SK-N-SH (cell line): Measurements from ENCODE around the gene MBTPS1. TPM values are rescaled to one million over a fixed set of nuclear protein-coding genes. Genes with fewer than 3 reads are reported as not detected.

ENCODE experiments used
- CTCF ChIA-PET: fragments of 300-600, 350-600 bp; formaldehyde crosslinking; extraction: SDS; loops from one replicate; lab custom pipeline; 2021; lab: Yijun Ruan, JAX
- POLR2A ChIA-PET: fragments of 350-600 bp; sonication (Branson Sonifier 250); formaldehyde crosslinking; extraction: SDS; loops from one replicate; lab custom pipeline; 2020; ENCODE audit warnings: antibody characterized with exemption, inconsistent platforms; lab: Yijun Ruan, JAX
- DNase-seq: peaks from one replicate; pipeline ENCODE4 v3.0.0; 2012
- H2AFZ ChIP-seq: fragments of 200-600 bp; sonication (generic); 2 replicates; pipeline ENCODE4 v1.8.1; 2016; ENCODE audit warnings: antibody characterized with exemption, mild to moderate bottlenecking, low read depth
- H3F3A ChIP-seq: fragments of 200-600 bp; sonication (generic); replicated peaks from 2 replicates; pipeline ENCODE3; 2016; ENCODE audit warnings: antibody characterized with exemption, mild to moderate bottlenecking; ENCODE audit not compliant: insufficient read depth
- H3K27ac ChIP-seq, 2 experiments: fragments of 200-500 bp in 1 of 2; fragments of 200-600 bp in 1 of 2; sonication (Bioruptor generic) in 1 of 2; sonication (generic), shearing (Covaris generic) in 1 of 2; 2 replicates each; pipeline versions ENCODE4 v1.5.1 to v1.6.1; 2014 to 2016; ENCODE audit warnings: low read depth in 2 of 2, inconsistent platforms in 1 of 2, low read length in 1 of 2, mild to moderate bottlenecking in 1 of 2, mixed read lengths in 1 of 2
- H3K27me3 ChIP-seq: fragments of 200-600 bp; sonication (generic), shearing (Covaris generic); 2 replicates; pipeline ENCODE4 v1.6.1; 2016; ENCODE audit warnings: mixed run types; ENCODE audit not compliant: insufficient read depth
- H3K36me3 ChIP-seq, 2 experiments: fragments of 200-500 bp in 1 of 2; fragments of 200-600 bp in 1 of 2; sonication (Bioruptor generic) in 1 of 2; sonication (generic) in 1 of 2; replicated peaks in 1 of 2; 2 replicates each; pipeline versions ENCODE3 to v1.5.1; 2014 to 2016; ENCODE audit warnings: low read length in 1 of 2, mild to moderate bottlenecking in 1 of 2; ENCODE audit not compliant: insufficient read depth in 2 of 2, control insufficient read depth in 1 of 2
- H3K4me1 ChIP-seq, 2 experiments: fragments of 200-500 bp in 1 of 2; fragments of 200-600 bp in 1 of 2; sonication (Bioruptor generic) in 1 of 2; sonication (generic), shearing (Covaris generic) in 1 of 2; 2 replicates each; pipeline versions ENCODE4 v1.5.1 to v1.6.1; 2014 to 2016; ENCODE audit warnings: low read depth in 1 of 2, low read length in 1 of 2, mixed run types in 1 of 2; ENCODE audit not compliant: insufficient read depth in 2 of 2, control insufficient read depth in 1 of 2
- H3K4me2 ChIP-seq: fragments of 200-600 bp; sonication (generic), shearing (Covaris generic); 2 replicates; pipeline ENCODE4 v1.6.1; 2017; ENCODE audit warnings: mixed run types
- H3K4me3 ChIP-seq, 2 experiments: fragments of 200-500 bp in 1 of 2; fragments of 200-600 bp in 1 of 2; sonication (Bioruptor generic) in 1 of 2; sonication (generic), shearing (Covaris generic) in 1 of 2; 2 replicates each; pipeline versions ENCODE4 v1.5.1 to v1.8.1; 2014 to 2016; ENCODE audit warnings: low read depth in 2 of 2, inconsistent platforms in 1 of 2, low read length in 1 of 2, mild to moderate bottlenecking in 1 of 2, mixed read lengths in 1 of 2, moderate library complexity in 1 of 2
- H3K79me2 ChIP-seq: fragments of 200-600 bp; sonication (generic); 2 replicates; pipeline ENCODE4 v1.8.1; 2017; ENCODE audit warnings: mild to moderate bottlenecking; ENCODE audit not compliant: insufficient read depth
- H3K9ac ChIP-seq: fragments of 200-600 bp; sonication (generic); 2 replicates; pipeline ENCODE4 v1.6.1; 2017; ENCODE audit warnings: mixed run types
- H3K9me2 ChIP-seq: fragments of 200-600 bp; sonication (generic); 2 replicates; pipeline ENCODE4 v1.6.1; 2017; ENCODE audit warnings: mixed run types
- H3K9me3 ChIP-seq: fragments of 200-600 bp; sonication (generic); 2 replicates; pipeline ENCODE4 v1.6.1; 2017; ENCODE audit warnings: mixed run types, mild to moderate bottlenecking, moderate library complexity
- H4K20me1 ChIP-seq: fragments of 200-600 bp; sonication (generic); 2 replicates; pipeline ENCODE4 v1.6.1; 2017; ENCODE audit warnings: mild to moderate bottlenecking, mixed run types; ENCODE audit not compliant: insufficient read depth
- CHD2 ChIP-seq: fragments of 150-350 bp; IDR thresholded peaks from 2 replicates; pipeline ENCODE4 v1.6.1; 2018; ENCODE audit warnings: low read length; ENCODE audit not compliant: partially characterized antibody
- FOSL2 ChIP-seq: IDR thresholded peaks from 2 replicates; pipeline ENCODE4 v1.4.0; 2012; ENCODE audit warnings: low read depth, mild to moderate bottlenecking, moderate library complexity, borderline replicate concordance
- FOXJ3 ChIP-seq: sonication (generic); formaldehyde crosslinking; IDR thresholded peaks from 2 replicates; pipeline ENCODE4 v1.5.1; 2020; ENCODE audit warnings: mild to moderate bottlenecking, missing genetic modification reagents
- FOXM1 ChIP-seq: IDR thresholded peaks from 2 replicates; pipeline ENCODE4 v1.4.0; 2012; ENCODE audit warnings: low read depth, mild to moderate bottlenecking
- GABPA ChIP-seq: IDR thresholded peaks from 2 replicates; pipeline ENCODE4 v1.4.0; 2012; ENCODE audit warnings: low read depth, mild to moderate bottlenecking
- GATA2 ChIP-seq: sonication (generic); formaldehyde crosslinking; IDR thresholded peaks from 2 replicates; pipeline ENCODE4 v1.5.0; 2020; ENCODE audit warnings: mild to moderate bottlenecking, missing genetic modification reagents
- JUND ChIP-seq: IDR thresholded peaks from 2 replicates; pipeline ENCODE4 v1.4.0; 2012
- MAX ChIP-seq: IDR thresholded peaks from 2 replicates; pipeline ENCODE4 v1.4.0; 2012; ENCODE audit warnings: low read depth
- MEF2A ChIP-seq: IDR thresholded peaks from 2 replicates; pipeline ENCODE4 v1.4.0; 2012; ENCODE audit warnings: low read depth, borderline replicate concordance
- PBX3 ChIP-seq: IDR thresholded peaks from 2 replicates; pipeline ENCODE4; 2012
- RAD21 ChIP-seq: IDR thresholded peaks from 2 replicates; pipeline ENCODE4 v1.6.1; 2012; ENCODE audit warnings: mild to moderate bottlenecking, low read length
- RCOR1 ChIP-seq: fragments of 150-350 bp; IDR thresholded peaks from 2 replicates; pipeline ENCODE4 v1.6.1; 2017; ENCODE audit warnings: antibody characterized with exemption, low read length
- RXRA ChIP-seq: IDR thresholded peaks from 2 replicates; pipeline ENCODE4 v1.4.0; 2012; ENCODE audit warnings: low read depth, mild to moderate bottlenecking, borderline replicate concordance
- SMC3 ChIP-seq: IDR thresholded peaks from 2 replicates; pipeline ENCODE4 v1.6.1; 2012; ENCODE audit warnings: low read depth, low read length, improper control_type of control experiment
- TEAD4 ChIP-seq: IDR thresholded peaks from 2 replicates; pipeline ENCODE4 v1.4.0; 2012; ENCODE audit warnings: mild to moderate bottlenecking, borderline replicate concordance; ENCODE audit not compliant: insufficient read depth
- USF2 ChIP-seq: fragments of 150-350 bp; IDR thresholded peaks from 2 replicates; pipeline ENCODE4 v1.6.1; 2017; ENCODE audit warnings: antibody characterized with exemption, low read length, low read depth, borderline replicate concordance
- WGBS: methylation state at CpG from one replicate; pipeline ENCODE4 v1.1.6; 2017; ENCODE audit warnings: low lambda C conversion rate; 5-methylcytosine and 5-hydroxymethylcytosine counted together
- polyA plus RNA-seq, 3 experiments: library from polyadenylated mRNA; depleted of rRNA; stranded (reverse); fragments of >200 nt; gene quantifications; 2 replicates each; pipeline ENCODE4 v1.2.3, GENCODE V29; 2012
- TF ChIP-seq, protein P1 (sequence below): fragments of 200-600 bp; sonication (generic); IDR thresholded peaks from 2 replicates; pipeline ENCODE4 v1.6.1; 2017; ENCODE audit warnings: antibody characterized with exemption, mild to moderate bottlenecking, moderate library complexity

The MBTPS1 gene
- polyA plus RNA-seq, 1 of the 3 experiments (the other 2 are of a cell fraction) = 84.9 TPM

DNA sequence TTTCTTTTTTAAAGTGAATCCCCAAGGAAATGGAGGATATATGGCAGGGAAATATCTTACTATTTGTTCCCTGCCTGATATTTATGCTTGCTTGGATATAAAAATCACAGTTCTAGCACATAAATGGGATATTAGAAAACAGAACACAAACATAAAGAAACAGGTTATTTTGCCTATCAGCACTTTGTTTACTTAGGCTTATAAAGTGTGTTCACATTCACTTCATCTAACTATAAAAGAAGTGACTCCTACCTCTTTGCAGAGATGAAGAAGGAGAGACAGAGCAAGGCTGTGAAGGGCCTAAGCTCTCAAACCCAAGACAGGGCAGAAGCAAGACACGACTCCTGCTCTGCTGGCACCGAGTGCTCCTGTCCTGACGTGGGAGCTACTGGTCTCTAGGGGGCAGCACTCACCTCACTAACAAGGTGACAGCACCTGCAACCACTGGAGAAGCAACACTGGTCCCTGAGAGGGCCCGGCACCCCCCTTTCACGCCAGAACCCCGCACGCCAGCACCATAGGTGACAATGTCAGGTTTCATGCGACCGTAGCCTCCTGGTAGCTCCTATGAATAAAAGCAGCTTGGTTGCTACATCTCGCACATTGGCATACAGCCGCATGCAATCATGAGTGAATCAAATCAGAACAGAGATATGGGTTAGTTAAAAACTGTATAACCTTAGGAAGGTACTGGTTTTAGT lies 32.0 kb downstream of the MBTPS1 start:
- 57% methylated on average over 10 of the region's 11 CpGs for WGBS
- no peaks in the 10 kb centered on the region for H3F3A ChIP-seq
- peak overlapping the region in 1 of 2 experiments; percentile 16; a peak in 1 of 4 replicates for H3K4me3 ChIP-seq
- no peaks in the 10 kb centered on the region for H3K9me3 ChIP-seq
- H3K4me1 ChIP-seq = no peaks in the 10 kb centered on the region
- CTCF ChIA-PET = interaction anchor here (0.6 to 14.3 kb wide), 36 partner anchors 8 to 410 kb away, joined by 3 to 163 read pairs (median 4); partner anchors contain the start of genes MBTPS1, TAF1C and WFDC1
- no peak overlapping the region for H3K27ac ChIP-seq
- H3K4me2 ChIP-seq = no peak overlapping the region
- H2AFZ ChIP-seq = no peak overlapping the region
- H3K9ac ChIP-seq = no peak overlapping the region
- TF ChIP-seq RXRA (no peak), RCOR1 (no peak), RAD21 (peak; percentile 72), JUND (no peak), SMC3 (peak; percentile 71), GATA2 (no peak), USF2 (no peak)
- TF ChIP-seq, protein P1, sequence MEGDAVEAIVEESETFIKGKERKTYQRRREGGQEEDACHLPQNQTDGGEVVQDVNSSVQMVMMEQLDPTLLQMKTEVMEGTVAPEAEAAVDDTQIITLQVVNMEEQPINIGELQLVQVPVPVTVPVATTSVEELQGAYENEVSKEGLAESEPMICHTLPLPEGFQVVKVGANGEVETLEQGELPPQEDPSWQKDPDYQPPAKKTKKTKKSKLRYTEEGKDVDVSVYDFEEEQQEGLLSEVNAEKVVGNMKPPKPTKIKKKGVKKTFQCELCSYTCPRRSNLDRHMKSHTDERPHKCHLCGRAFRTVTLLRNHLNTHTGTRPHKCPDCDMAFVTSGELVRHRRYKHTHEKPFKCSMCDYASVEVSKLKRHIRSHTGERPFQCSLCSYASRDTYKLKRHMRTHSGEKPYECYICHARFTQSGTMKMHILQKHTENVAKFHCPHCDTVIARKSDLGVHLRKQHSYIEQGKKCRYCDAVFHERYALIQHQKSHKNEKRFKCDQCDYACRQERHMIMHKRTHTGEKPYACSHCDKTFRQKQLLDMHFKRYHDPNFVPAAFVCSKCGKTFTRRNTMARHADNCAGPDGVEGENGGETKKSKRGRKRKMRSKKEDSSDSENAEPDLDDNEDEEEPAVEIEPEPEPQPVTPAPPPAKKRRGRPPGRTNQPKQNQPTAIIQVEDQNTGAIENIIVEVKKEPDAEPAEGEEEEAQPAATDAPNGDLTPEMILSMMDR = peak; percentile 82
- TF ChIP-seq, all 33 proteins: peak for 3
- peaks cover 52 to 83% of the 10 kb centered on the region in 2 experiments for H3K36me3 ChIP-seq
- no peaks in the 10 kb centered on the region for H3K9me2 ChIP-seq
- no peaks in the 10 kb centered on the region for H4K20me1 ChIP-seq
- H3K27me3 ChIP-seq = no peaks in the 10 kb centered on the region
- H3K79me2 ChIP-seq = no peaks in the 10 kb centered on the region; the same call in 1 of the 2 replicates
- POLR2A ChIA-PET = interaction anchor here (0.7 to 1.0 kb wide), 2 partner anchors 16 to 223 kb away, joined by 3 to 4 read pairs; no protein-coding TSS in a partner anchor
- peak; percentile 84 for DNase-seq

DNA sequence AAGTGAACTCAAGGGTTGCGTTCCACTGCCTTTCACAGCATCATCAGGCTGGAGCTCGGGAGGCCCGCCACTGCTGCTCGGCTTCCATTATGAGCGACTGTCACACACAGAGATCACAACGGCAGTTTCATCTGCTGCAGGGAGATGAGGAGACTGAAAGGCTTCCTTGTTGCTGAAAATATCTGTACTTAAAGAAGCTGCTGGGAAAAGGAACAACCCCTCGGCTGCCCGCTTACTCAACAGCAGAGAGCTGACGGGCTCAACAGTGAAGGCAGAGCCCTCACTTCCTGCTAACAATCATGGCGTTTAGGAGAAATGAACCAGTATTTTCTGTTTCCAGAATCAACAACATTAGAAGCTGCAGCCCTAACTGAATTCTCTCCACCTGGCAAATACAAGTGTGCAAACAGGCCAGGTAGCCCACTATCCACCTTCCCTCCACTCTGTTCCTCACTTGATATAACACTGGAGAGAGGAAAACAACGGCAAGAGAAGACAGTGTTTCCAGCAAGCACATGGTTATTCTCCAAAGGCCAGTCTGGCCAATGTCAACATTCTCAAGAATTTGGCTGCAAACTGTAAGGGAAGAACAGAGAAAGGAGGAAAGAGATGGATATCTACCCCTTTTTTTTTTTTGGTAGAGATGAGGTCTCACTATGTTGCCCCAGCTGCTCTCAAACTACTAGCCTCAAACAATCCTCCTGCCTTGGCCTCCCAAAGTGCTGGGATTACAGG lies 33.7 kb downstream of the MBTPS1 start:
- H3K79me2 ChIP-seq = peaks cover 5% of the 10 kb centered on the region
- no peaks in the 10 kb centered on the region for H3K9me3 ChIP-seq
- CTCF ChIA-PET = interaction anchor here (0.8 to 14.3 kb wide), 8 partner anchors 17 to 126 kb away, joined by 3 to 163 read pairs (median 10); partner anchors contain the start of gene TAF1C
- H3K9me2 ChIP-seq = no peaks in the 10 kb centered on the region
- peaks cover 47 to 80% of the 10 kb centered on the region in 2 experiments for H3K36me3 ChIP-seq
- no peak overlapping the region for H3K27ac ChIP-seq
- DNase-seq = no peak
- H4K20me1 ChIP-seq = no peaks in the 10 kb centered on the region
- H3K4me3 ChIP-seq = no peak overlapping the region
- H3K27me3 ChIP-seq = no peaks in the 10 kb centered on the region
- H3K4me2 ChIP-seq = no peak overlapping the region
- H3F3A ChIP-seq = no peaks in the 10 kb centered on the region
- H3K9ac ChIP-seq = no peak overlapping the region
- POLR2A ChIA-PET = interaction anchor here (0.5 kb wide), 1 partner anchor 407 kb away, joined by 10 read pairs; no protein-coding TSS in a partner anchor
- no peaks in the 10 kb centered on the region for H3K4me1 ChIP-seq
- no peak overlapping the region for H2AFZ ChIP-seq
- 89% methylated on average over 6 of the region's 11 CpGs for WGBS
- TF ChIP-seq JUND (no peak), FOXJ3 (no peak), TEAD4 (no peak), SMC3 (no peak), MEF2A (no peak), CHD2 (no peak), PBX3 (no peak), RAD21 (no peak), MAX (no peak), FOXM1 (no peak), GABPA (no peak), FOSL2 (no peak)
- TF ChIP-seq, protein P1 = no peak
